ENCODE results near the gene EPHB1.
"Not testable (repeated sequence)": the region's sequence is repeated elsewhere in the genome, so short reads cannot be mapped to it uniquely, and the experiment has no call there.

EPHB1 gene

DNA sequence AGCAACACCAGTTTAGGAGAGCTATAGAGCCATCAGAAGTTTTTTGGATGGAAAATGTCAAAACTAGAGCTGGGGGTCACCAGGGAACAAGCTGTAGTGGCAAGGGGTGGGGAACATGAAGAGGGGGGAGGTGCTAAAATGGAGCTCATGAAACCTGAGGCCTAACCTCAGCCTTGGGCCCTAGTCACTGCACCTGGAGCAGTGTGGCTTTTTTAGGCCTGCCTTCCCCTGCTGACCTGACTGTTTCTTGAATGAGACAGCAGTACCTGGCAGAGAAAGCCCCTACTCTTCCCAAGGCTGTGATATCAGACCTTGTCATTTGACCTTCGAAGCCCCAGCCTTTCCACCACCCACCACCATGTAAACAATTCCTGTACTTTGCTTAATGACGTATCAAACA lies 383.5 kb downstream of the EPHB1 start:
- DNase-seq = no peak

DNA sequence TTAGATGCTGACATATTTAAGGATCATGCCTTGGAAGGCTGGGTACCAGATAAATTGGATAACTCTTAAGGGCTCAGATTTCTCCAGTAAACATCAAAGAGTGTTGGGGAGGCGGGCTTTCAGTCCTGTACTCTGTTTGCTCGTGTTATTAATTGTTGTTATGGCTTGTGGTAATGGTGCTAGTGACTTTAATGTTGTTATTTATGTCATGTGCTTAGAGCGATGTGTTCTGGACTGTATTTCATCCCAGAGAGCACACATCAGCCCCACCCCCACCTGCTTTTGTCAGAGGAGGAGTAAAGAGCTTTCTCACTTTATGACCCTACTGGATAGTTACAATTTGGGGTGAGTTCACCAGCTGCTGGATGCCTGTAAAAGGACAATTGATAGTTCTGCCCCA lies 386.3 kb downstream of the EPHB1 start:
- DNase-seq = no peak

DNA sequence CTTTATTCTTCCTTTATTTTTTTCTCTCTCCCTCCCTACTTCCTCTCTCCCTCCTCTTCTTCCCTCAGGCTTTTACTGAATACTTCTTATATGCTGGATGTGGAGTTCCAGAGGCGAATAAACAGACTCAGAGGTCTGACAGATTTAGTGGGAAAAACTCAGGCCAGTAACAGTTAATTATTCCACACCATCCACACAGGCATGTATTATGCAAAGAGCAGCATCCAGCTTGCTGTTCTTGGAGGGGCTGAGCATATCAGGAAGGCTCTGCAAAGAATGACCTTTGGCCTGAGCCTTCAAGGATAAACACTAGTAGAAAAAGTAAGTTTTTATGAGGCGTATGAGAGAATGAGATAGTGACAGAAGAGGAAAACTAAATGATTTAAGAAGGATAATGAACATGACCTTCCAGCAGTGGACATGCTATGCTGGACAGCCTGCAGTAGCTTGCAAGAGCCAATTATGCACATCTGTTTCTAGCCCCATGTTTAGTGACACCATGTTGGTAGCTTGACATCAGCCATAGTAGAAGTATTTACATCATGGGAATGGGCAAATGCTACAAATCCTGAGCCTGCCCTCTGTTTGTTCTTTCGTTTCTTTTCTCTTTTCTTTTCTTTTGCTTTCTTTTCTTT lies 387.4 kb downstream of the EPHB1 start:
- no peak for DNase-seq

DNA sequence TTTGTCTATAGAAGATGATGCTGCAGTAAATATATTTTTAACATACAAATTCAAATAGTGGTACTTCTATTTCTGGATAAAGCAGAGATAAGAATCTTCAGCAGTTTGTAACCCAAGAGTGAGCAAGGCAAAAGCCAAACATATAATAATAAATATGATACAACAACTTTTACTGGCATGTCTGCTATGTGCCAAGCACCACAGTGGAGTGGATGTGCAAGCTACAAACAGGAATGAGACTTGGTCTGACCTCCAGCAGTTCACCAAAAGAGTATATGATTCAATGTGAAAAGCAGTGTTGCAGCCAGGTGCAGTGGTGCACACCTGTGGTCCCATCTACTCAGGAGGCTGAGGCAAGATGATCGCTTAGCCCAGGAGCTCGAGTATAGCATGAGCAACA lies 395.6 kb downstream of the EPHB1 start:
- no peak for DNase-seq

DNA sequence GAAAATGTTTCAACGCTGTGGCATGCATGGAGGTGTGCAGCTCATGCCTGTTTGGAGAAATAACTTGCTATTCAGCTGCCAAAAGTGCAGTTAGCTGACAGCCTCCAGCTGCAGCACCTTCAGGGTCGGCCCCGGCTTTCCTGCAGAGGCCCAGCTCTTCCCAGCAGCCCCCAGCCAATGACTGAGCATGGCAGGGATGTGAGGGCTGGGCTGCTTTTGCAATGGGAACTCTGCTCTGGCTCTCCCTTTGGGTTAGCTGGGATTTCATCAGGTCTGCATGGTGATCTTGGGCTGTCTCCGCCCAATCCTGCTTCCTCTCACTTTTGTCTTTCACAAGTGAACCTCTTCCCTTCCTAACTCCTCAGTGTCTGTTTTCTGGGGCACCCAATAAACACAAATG lies 396.6 kb downstream of the EPHB1 start:
- no peak for DNase-seq

DNA sequence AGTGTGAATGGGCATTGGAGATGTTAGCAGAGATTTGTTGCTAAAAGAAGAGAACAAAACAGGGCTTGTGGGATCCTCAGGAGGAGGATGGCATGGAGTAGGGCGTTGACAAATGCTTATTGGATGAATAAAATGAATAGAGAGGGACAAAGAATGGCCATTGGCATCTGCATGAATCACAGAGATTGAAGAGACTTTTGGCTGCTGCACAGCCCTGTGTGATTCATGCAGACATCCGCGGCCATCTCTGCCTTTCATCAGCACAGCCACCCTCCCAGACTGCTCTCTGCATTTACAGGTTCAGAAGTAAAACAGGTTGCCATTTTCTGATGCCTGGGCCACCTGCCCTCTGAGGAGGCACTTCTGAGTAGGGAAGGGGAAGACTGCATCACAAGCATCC lies 397.9 kb downstream of the EPHB1 start:
- DNase-seq = no peak

DNA sequence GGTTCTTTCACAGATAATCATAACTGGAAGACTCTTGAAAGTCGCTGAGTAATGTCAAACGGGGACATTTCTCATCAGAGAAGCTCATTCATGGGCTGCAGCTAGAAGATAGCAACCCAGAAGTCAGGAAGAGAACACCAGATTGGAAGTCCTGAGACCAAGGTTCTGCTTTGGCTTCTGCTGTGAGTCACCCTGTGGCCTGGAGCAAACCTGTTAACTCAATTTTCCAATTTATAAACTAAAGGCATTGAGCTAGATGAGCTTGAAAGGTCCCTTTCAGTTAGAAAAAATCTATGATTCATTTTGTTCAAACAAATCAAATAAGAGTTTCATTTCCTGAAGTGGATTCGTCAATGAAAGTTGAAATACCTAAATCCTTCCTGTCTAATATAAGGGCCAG lies 402.2 kb downstream of the EPHB1 start:
- DNase-seq = no peak

DNA sequence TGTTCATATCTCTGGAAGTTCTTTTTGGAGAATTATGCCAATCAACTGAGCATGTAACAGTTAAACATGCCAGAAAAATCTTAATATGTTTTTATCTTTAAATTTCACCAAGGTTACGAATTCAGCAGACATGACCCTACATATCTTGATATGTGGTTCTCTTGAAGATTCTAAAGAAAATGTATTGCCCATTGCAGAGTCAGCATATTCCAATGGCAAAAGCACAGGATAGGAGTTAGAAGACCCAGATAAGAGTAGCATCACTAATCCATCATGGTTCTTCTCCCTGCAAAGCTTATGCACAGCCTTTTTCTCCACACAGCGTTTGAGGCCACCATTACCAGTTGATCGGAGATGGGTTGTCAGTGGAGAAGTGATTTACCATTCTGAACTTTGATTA lies 402.8 kb downstream of the EPHB1 start:
- no peak for DNase-seq

DNA sequence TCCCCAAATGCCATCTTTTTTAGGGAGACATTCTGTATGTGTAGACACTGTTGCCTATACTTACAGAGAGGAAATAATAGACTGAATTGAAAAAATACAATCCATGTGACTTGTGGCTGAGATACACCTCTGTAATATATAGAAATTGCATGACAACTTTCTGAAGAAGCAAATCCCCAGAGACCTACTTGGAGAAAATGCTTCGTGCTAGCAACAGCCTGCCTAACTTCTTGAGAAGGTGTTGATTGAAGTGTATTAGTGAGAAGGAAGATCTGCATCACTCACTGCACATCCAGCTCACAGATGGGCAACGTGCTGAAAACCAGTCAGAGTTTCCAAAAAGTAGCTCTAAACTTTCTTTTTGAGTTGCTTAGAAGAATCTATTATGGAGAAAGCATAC lies 404.1 kb downstream of the EPHB1 start:
- no peak for DNase-seq

DNA sequence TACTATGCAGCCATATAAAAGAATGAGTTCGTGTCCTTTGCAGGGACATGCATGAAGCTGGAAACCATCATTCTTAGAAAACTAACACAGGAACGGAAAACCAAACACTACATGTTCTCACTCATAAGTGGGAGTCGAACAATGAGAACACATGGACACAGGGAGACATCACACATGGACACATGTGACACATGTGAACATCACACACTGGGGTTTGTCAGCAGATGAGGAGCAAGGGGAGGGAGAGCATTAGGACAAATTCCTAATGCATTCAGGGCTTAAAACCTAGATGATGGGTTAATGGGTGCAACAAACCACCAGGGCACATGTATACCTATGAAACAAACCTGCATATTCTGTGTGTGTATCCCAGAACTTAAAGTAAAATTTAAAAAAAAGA lies 408.0 kb downstream of the EPHB1 start:
- no peak for DNase-seq

DNA sequence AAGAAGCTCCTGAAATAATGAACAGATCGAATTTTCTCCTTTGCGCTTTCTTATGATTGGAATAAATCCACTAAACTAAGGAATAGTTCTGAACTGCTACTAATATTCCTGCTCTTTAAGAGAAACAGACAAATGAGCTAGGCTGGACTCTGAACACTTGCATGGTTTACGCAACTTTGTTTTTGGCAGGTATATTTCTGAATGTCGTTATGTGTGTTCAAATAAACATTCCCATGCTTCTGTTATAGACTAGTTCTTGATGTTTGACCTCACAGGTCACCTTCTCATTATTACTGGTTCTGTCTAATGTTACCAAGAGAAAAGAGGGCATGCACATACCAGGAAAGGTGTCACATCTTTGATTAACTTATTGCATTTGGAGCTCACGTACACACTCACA lies 418.2 kb downstream of the EPHB1 start:
- DNase-seq = no peak

DNA sequence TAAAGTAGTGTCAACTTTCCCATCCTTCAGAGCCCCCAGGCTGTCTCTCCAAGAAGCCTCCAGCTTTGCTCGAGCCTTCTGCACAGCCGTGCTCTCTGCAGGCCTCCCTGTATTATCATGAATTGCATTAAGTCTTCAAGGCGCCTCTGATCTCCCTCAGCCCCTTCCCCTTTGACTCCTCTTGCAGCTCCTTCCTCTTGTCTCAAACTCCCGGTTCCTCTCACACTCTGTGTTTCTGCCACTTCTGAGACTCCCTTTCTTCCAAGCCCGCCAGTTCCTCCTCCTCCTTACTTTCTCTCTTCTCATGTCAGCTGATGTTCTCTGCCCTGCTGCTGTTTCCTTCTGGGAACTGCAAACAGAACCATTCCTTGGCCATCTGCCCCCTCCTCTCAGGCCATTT lies 418.8 kb downstream of the EPHB1 start:
- DNase-seq = no peak

DNA sequence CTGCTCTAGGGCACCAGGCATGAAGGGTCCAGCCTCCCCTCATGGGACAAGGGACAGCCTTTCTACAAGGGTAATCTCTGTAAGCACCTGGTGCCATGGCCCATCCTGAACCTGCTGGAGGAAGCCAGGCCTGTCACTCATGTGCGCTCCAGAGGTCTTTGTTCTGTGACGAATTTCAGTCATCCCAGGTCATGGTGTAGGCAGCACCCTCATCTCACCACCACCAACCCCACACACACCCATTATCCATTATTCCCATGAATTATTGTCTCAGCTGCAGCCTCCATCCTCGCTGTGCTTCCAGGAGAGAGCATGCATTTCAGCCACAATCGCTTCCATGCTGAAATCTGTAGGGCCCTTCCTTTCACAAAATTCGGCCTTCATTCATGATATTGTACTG lies 419.3 kb downstream of the EPHB1 start:
- no peak for DNase-seq

DNA sequence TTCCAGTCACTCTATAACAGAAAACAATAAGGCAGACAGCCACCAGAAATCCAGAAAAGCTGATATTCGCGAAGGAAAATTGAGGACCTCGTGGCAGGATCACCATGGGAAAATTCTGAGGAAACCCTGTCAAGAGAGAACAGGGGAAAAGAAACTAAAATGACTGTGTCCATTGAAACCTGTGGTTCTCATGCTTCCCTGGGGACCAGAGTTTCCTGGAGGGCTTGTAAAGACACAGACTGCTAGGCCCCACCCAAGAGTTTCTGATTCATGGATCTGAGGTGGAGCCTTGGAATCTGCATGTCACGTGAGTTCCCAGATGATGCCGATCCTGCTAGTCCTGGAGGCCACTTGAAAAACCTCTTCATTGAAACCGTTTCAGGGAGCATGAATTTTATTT lies 420.5 kb downstream of the EPHB1 start:
- DNase-seq = no peak

DNA sequence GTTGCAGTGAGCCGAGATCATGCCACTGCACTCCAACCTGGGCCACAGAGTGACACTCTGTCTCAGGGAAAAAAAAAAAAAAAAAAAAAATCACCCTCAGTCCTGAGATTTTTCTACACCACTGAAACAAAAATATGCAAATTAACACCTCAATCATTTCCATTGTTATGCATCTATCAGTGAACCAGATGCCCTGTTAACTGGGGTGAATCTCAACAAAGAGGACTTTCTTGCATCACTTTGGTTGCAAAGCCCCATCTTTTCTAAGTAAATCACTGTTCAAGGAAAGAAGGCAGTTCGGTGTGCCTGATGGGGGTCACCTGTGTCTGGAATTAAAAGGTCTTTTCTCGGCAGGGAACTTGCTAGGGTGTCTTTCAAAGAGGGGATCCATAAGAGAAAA lies 421.6 kb downstream of the EPHB1 start:
- no peak for DNase-seq

DNA sequence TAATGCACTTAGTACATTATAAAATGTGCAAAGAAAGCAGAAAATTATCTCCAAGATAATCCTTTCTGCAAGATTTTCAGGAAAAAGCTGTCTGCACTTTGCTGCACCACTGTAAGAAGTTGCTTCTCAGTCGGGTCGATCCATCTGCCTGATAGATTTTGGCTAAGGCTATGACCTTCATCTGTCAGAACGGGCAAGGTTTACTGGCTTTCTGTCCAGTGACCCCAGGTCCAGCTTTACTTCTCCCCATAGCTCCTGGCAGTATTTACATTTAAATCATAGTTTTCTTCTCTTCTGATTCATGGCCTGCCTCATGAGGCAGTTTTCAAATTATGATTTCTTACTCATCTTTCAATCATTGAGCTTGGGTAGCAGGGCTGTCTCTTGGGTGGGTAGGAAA lies 422.7 kb downstream of the EPHB1 start:
- no peak for DNase-seq

DNA sequence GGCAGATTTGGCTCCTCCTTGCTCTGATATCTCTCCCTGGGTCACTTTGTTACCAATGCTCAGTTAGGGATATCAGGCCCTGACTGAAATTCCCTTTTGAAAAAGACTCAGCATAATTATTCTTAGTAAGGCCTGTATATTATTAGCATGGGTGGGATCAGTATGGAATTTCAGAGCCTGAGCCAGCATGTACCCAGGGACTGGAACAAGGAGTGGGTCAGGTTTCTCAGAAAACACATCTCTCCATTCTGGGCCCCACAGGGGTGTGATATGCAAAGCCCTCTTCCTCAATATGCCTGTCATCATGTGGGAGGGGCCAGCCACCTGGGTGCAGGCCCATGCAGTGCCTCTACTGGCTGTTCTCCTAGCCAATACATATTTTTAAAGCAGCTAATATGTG lies 423.2 kb downstream of the EPHB1 start:
- no peak for DNase-seq

DNA sequence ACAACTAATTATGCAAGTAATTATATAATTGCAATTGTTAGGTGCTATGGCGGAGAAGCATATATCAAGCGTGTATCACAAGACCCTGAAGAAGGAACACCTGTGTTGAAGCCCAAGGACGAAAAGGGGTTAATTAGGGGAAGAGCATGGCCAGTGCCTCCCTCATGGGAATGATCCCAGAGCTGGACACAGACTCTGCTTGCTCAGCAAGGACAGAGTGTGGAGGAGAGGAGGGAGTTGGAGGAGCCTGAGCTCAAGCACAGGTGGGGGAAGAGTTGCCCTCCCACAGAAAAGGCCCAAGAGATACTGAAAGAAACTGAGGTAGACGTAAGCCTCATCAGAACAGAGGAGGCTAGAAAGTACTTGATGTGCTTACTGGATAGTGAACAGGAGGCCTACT lies 423.7 kb downstream of the EPHB1 start:
- no peak for DNase-seq

DNA sequence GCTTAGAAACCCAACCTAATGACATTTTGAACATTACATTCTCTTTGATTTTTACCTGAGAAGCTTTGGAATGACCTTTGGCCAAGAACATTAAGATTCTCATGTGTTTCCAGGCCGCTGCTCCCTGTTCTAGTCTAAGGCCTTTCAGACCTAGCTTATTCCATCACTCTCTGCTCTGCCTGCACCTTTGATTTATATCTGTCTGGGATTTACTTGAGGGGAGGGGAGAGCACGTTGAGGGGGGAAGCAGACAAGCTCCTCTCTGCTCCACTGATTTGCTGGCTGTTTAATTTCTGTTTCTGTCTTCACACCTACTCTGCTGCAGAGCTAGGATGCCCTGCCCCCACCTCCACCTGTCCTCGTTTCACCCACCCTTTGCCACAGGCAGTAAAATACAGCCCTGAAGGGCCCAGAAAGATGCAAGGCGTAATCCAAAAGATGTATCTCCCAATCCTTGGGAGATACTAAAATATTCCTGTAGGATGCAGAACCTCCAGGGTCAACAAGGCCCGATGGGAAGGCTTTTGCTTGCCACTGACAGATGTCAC lies 429.8 kb downstream of the EPHB1 start:
- no peak for DNase-seq

DNA sequence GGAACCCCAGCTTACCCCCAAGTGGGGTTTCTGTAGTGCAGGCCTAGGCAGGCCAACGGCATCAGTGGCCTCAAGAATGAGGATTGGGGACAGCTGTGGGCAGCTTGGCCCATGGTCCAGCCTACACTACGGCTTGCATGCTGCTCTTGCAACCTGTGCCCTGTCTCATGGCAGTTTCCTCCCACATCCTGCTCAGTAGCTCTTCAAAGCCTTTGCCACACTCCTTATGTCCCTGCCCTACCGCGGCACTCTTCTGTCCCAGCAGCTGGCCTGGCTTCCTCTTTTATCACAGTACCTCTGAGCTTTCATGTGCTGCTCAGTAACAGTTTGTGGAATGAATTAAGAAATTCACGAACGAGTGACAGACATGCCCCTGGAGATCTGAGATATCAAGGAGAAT lies 431.0 kb downstream of the EPHB1 start:
- no peak for DNase-seq

DNA sequence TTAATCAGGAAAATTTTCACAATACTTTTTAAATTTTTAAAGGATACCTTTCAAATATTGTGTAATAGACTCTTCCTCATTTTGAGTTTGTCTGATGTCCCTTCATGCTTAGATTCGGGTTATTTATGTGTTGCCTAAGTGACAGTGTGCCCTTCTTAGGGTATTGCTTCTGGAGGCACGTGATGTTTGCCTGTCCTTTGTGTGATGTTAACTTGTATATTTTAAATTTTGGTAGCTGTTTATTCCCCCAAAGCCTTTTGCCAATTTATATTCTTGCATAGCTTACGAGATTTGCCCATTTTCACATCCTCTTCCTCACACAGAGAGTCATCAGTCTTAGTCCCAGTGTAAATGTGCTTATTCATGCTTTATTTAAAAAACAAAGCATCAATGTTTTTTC lies 433.1 kb downstream of the EPHB1 start:
- DNase-seq = no peak

DNA sequence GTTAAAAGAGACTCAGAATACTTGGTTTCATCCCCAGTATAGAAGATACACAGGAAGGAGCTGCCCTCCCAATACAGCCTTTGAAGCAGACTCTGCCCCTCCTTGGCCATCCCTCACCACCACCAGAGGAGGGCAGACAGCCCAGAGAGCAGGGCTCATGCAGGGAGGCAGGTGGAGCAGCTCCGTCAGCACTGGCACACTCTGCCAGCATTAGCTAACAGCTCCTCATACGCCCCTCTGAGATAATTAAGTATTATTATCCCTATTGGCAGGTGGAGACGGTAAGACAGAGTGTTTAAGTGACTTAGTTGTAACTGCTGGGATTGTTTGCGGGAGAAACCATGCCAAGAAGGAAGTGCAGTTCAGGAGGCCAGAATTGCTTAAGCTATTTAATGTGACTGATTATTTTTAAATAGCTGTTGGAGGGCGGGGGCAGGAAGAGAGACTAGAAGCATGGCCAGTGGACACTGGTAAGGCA lies 434.0 kb downstream of the EPHB1 start:
- peak; percentile 72 for DNase-seq

DNA sequence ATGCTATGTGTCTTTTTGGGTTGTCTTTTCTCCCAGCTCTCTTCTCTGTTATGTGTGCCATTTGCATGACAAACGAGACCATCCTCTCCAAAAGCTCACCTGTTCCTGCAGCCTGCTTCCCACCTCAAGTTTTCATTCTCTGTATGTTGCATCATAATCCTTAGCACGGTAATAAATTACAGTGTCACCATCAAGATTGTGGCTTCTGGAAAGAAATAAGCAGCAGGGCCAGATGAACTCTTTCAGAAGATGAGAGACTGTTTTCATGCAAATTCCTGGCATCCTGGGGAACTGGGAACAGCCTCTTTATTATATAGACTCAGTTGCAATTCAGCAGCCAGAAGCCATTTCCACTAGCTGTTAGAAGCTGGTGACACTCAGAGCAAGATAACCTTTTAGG lies 436.7 kb downstream of the EPHB1 start:
- DNase-seq = no peak

DNA sequence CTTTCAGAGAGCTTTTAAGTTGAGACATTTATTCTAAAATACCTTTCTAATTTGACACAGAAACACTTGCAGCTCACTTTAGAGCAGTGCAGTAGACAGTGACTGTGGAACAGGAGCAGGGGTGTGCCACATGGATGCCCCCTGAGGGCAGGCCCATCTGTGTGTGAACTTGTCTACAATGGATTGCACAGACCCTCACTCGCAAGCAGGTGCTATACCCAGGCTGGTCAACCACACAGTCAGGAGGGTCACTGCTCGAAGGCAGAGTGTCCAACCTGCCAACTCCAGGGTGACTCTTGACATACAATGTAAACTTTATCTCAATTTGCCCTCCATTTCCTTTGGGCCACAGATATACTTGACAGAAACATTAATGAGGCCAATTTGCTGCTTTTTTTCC lies 437.2 kb downstream of the EPHB1 start:
- no peak for DNase-seq

DNA sequence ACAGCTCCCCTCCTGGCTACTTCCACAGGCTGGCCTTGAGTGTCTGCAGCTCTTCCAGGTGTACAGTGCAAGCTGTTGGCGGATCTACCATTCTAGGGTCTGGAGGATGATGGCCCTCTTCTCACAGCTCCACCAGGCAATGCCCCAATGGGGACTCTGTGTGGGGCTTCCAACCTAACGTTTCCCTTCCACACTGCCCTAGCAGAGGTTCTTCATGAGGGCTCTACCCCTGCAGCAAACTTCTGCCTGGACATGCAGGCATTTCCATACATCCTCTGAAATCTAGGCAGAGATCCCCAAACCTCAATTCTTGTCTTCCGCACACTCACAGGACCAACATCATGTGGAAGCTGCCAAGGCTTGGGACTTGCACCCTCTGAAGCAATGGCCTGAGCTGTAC lies 438.4 kb downstream of the EPHB1 start:
- DNase-seq = not testable (repeated sequence)

DNA sequence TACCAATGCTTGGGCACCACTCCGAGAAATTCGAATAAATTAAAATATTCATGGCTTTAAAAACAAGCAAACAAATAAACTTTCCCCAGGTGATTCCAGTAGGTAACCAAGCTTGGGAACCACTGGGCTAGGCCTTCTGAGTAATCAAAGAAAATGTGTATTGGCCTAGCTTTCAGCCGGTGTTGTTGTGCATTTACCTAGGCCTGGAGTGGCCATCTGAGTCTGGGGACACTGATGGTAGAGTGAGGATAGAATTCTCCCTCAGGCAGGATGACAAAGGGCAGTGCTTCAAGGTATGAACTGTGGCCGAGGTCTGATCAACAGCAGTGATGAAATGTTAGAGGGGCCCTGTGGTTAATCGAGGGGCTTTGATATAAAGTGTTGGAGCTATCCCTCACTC lies 440.5 kb downstream of the EPHB1 start:
- DNase-seq = no peak
